Activated CD8-positive, alpha-beta memory T cell treated with anti-CD3 and anti-CD28 coated beads for 1 hour (primary cell): Measurements from ENCODE around the gene PSMB5.

Source experiments
- DNase-seq, 2 donors: peaks; one replicate each; pipeline ENCODE4 v3.0.0-alpha.2; 2020; ENCODE audit warnings: low read depth in 1 of 2; ENCODE audit errors: extremely low read depth in 1 of 2

The PSMB5 gene

DNA sequence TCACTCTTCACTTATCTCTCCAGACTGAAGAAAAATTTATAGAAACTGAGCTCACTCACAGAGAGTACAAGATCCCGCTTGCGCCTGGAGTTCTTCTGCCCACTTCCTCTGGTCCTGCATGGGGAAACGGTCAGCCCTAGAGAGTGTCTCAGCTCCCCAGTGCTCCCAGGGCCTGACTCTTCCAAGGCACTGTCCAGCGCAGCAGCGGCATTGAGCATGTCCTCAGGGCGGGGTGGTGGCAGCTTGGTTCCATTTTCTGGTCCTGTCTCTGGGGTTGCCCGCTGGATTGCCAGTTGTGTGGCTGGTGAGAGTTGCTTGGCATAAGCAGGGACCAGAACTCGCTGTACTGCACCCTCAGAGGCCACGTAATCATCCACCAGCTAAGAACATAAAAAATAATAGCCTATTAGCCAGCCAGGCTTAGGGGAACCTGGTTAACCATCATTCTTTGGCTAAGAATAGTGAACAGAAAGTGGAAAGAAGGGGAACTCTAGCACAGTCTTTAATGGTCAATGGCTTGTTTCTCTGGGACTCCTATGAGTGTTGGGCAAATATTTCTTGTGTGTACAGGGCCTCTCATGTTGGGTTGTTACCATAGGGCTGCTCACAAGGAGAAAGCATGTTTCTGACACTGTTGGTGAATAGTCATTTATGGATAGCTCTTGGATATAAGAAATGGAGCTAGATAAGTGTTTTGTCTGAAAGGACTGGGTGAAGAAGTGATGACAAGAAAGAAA, 38.6 kb downstream of the PSMB5 start:
- DNase-seq, result no peak

DNA sequence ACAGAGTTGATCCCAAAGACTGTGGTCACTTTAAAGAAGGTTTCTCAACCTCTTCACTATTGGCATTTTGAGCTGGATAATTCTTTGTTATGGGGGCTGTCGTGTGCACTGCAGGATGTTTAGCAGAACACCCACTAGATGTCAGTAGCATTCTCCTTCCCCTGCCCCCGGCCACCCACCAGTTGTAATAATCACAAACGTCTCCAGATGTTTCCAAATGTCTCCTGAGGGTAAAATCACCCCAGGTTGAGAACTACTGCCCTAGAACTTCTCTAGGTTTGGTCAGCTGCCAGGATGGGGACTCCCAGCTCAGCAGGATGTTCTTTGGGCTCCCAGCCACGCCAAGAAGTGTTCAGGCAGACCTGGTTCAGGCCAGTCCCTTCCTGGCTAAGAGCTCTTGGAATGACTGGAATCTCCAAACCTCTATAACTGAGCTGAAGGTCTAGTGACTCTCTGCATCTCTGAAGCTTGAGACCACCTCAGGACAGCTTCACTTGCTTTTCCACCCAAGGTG, 39.9 kb downstream of the PSMB5 start:
- DNase-seq, result no peak

DNA sequence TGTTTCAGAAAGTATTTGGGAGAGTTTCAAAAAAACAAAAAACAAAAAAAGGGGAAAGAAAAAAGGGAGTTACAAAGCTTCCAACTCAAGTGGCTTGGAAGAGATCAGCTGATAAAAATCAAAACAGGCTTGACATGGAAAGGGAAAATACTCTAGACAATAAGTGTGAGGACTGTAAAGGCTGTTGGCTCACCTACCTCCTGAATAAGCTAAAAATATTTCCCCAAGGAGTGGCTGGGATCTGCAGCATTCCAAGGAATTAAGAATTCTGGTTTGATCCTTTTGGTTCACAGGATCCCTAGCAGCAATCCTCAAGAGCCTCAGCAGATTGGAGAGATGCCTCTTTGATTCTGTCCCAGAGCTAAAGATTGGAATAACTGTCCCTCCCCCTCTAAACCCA, 41.2 kb downstream of the PSMB5 start:
- no peak for DNase-seq

DNA sequence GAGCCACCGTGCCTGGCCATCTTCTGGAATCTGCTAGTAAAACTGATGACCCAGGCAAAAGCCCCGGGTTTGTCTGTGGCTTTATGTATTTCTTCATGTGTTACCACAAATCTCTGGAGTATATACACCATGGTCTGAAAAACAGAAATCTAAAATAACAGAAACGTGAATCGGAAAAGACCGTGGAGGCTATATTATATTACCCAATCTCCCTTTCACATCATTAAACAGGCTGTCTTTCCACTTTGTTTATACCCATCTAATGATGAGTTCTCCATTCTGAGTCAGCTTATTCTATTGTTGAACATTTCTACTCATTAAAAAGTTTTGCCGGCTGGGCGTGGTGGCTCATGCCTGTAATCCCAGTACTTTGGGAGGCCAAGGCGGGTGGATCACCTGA, 42.8 kb downstream of the PSMB5 start:
- no peak for DNase-seq

DNA sequence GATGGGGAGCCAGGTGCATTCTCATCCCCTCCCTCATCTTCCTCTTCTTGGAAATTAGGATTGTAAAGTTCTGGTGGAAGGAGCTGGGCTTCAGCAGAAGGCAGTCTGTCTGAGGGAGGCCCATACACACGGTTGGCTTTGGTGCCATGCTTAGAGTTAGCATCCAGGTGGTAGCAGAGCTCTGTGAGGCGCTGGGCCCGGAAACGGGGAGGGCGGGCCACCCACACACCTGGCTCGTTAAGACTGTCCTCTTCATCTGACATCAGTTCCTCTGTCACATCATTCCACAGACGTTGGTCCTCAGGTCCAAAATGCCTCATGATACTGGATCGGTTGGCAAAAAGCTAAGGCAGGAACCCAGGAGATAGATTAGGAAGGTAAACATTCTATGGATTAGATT, 47.4 kb downstream of the PSMB5 start:
- DNase-seq, result no peak

DNA sequence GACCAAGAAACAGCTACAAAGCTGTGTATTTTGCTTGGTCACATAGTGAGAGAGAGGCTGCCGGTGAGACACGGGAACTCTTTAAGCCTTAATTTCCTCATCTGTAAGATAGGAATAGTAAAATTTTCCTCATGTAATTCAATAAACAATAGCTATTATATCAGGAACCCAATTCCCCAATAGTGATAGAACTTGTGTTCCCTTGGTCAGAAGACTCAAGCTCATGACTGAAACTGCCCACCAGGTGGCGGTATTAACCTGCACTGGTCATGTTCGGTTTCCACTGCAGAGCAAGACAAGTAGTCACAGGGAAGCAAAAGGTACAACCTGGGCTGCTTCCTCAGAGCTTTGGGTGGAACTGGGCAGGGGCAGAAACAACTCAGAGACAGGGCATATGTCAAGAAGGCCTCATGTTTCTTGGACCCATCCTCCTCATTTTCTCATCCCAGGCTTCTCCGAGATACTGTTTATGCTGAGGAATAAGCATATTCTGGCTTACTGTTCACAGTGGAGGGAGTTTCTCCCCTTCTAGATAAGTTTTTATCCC, 48.1 kb downstream of the PSMB5 start:
- peak; percentile 79 to 82 for DNase-seq

DNA sequence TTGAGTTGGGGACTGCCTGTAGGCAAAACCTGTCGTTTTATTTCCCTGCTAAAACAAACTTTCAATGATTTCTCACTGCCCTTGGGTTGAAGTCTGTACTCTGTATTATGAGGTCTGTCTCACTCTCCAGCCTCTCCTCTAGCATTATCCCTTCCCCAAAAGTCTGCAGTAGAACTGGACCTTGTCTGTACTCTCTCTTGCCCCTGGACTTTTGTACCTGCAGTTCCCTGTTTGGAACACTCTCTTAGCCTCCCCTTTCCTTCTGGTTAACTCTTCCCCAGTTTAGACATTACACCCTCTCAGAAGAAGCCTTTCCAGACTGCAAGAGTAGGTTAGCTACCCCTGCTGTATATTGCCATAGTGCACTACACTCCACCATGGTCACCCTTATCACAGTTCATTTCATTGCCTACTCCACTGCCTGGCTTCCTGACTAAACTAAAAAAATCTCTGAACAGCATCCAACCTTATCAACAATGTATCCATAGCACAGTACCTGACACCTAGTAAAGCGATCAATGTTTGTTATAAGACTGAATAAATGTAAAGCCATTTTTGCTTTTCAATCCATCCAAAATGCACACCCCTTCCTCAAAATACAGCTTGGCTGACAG, 48.7 kb downstream of the PSMB5 start:
- no peak for DNase-seq

DNA sequence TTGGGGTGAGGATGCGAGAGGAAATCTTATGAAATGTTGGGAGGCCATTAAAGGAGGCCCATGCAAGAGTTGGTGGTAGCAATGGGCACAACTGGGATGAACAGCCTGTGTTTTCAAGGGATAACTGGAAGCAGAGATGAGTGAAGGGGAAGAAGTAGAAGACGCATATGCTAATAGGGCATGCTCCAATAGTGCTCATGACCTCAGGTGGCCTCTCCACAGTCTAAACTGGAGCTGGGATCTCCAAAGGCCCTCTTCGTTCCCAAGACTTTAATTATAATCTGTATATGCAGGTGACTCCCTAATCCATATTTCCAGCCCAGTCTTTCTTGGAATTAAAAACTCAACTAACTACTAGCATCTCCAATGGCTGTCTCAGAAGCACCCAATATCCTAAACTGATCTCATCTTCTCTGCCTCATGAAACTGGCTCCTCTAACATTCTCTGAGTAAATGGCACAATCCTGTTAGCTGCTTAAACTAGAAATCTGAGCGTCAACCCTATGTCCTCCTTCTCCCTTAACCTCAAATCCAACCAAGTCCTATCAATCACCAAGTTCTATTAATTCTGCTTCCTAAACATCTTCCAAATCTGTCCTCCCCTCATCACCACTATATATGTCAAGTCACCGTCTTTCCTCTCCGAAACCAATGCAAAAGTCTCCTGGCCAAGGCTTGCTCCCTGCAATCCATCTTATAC, 49.6 kb downstream of the PSMB5 start:
- DNase-seq, result no peak

DNA sequence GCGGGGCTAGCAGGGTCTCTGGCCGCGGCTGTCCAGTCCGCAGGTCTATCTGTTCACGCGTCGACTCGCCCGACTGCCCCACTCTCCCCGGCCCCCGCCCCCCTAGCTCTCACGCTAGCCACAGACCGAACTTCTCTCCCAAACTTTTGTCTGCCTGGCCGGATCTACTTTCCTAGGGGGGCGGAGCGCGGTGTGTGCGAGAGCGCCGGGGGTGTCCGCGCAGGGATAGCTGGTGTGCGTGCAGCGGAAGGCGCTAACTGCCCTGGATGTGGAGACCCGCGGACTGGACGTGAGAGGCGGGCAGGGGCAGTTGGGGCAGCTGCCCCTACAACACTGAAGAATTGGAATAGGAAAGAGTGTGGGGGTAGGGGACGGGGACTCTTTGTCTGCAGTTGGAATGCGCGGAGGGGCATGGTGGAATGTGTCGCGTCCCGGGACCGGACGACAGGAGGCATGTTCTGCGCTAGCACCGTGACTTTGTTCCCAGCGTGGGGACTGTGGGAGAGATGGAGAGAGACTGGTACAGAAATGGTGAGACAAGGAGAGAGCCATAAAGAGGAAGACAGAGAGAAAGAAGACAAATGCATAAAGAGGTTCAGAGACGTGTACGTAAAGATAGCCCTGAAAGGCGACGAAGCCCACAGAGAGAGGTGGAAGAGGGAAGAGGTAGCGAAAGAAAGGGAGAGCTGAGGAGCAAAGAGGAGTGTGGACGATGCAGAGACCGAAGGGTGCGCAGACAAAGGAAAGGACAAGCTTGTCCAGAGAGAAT, 52.0 kb downstream of the PSMB5 start, which contains the start of gene AJUBA:
TSS of gene AJUBA (minus strand) at position 75 of the 769 bp plus-strand sequence. CDS start 285 bp downstream, outside the sequence.
- DNase-seq, result peak; percentile 33 to 60

DNA sequence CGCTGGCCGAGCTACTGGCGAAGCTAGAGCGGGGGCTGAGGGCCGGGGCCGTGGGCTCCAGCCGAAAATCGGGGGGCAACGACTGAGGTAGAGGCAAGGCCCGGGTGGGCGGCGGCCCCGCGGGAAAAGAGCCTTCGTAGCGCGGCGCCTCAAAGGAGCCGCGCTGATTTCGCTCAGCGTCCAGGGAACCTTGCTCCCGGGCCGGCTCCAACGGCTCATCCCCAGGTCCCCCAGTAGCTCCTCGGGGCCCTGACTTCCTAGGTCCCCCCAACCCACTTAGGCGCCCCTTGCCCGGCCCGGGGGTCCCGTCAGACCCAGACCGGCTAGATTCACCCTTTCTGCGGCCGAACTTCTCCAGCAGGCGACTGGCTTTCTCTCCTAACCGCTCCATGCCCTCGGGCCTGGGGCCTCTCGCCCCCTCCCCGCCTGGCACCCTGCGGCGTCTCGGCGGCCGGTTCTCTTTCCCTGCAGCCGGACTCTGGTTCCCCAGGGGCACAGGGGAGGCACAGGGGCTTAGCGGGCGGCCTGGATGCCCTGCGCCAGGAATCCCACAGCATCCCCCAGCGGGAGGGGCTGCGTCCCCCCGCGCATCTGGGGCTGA, 52.7 kb downstream of the PSMB5 start:
- DNase-seq, result no peak

DNA sequence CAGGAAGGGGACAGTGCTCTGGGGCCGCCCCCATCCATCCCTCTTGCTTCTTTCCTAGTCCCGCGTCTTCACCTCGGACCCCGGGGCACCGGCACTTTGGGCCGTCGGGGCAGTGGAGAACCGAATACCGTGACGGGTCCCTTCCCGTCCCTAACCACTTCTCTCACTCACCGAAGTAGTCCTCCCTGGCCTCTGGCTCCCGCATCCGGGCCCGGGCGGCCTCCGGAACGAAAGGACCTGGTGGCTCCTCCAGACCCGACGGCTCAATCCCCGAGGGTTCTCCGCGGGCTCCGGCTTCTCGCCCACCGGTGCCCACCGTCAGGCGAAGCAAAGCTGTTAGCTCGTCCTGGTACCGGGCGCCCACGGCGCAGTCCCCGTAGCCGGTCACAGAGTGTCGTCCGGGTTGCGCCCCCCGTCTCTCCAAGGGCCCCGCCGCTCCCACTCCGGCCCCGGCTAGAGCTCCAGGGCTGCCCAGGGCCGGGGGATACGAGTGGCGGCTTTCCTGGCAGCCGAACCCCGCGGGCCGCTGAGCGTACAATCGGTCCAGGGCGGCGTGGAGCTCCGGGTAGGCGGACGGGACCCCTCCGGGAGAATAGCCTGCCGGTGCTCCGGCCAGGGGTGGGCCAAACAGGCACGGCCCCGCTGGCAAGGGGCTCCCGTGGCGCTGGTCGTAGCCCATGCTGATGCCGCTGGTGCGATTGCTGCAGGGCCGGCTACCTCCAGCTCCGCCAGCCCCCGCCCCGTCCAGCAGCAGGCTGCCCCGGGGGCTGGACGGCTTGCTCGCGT, 53.4 kb downstream of the PSMB5 start:
- DNase-seq, result no peak

DNA sequence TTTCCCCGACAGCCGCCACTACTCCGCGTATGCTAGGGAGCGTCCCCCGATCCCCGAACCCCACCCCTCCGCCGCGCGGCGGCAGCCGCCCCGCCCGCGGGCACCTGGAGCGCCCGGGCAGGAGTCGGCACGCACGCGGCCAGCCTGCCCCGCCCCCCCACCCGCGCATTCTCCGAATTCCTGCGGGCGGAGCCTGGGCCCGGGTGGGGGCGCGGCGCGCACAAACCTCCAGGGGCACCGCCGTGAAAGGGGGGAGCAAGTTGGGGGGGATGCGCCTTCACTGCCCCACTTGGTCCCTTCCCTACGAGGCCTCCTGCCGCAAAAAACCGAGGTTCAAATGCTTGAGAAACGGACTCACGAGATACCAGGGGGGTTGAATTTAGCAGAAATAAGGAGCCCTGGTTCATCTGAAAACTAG, 54.0 kb downstream of the PSMB5 start:
- DNase-seq, result no peak

DNA sequence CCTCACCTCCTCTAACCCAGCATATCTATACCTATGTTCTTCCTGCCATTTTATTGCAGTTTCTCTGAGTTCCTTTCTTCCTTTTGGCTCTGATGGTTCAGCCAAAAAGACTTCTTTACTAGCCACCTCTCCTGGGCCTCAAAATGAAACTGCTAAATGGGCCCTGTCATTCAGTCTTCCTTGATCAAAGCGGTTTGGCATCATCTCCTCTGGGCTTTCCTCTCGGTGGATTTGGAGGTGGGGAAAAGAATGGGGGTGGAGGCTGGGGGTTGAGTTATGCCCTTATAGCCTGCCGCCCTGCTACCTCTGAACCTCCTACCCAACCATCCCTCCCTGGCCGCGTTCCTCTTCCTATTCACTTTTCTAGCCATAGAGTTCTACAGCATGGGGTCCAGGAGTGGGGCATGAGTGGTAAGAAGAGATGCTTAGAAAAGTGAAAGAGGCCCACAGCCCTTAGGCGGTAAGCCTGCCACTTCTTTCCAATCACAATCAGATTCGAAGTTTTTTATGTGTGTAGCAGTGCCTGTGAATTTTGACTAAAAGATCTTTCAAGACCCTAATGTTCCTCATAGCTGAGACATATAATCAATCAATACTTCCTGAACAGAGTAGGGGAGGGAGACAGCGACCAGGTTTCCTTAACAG, 54.8 kb downstream of the PSMB5 start:
- DNase-seq, result no peak

DNA sequence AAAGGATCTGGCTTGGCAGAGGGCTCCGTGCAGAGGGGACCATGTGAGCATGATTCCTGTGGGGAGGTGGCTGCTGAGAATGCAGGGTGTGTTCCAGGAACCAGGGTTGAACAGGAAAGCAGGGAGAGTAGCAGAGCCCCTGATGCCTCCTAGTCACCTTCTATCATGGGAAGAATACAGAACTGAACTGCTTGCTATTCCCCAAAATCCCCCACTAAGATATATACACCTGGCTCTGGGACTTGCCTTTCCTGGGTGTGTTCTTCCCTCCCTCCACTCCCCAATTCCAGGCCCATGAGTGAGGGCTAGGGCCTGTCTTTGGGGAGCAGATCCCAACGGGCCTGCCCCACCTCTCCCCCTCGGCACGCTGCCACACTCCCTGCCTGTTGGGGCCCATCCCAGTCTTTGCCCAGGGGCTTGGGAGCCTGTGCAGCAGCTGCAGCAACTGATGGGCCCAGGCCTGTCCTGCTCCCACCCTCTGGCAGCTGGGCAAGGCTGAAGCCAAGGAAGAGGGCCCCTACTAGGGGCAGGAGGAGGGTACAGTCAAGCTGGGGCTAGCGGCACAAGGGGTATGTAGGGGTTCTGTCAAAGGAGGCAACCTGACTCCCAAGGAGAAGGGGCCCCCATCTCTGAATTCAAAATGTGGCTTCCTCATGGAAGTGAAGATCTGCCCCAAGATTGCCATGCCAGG, 55.6 kb downstream of the PSMB5 start:
- no peak for DNase-seq

DNA sequence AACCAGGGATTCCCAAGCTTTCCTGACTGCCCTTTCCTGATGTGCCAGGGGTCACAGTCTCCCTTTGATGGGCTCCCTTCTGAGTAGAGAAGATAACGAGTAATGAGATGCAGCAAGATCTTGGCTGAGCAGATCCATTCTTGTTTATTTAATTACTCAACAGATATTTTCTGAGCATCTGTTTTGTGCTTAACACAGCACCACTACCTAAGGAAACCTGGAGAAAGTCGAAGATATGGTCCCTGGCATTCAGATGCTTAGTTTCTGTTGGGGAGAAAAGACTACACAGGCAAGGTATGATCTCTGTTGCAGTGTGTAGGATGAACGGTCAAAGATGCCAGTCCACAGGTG, 56.2 kb downstream of the PSMB5 start:
- DNase-seq, result no peak

DNA sequence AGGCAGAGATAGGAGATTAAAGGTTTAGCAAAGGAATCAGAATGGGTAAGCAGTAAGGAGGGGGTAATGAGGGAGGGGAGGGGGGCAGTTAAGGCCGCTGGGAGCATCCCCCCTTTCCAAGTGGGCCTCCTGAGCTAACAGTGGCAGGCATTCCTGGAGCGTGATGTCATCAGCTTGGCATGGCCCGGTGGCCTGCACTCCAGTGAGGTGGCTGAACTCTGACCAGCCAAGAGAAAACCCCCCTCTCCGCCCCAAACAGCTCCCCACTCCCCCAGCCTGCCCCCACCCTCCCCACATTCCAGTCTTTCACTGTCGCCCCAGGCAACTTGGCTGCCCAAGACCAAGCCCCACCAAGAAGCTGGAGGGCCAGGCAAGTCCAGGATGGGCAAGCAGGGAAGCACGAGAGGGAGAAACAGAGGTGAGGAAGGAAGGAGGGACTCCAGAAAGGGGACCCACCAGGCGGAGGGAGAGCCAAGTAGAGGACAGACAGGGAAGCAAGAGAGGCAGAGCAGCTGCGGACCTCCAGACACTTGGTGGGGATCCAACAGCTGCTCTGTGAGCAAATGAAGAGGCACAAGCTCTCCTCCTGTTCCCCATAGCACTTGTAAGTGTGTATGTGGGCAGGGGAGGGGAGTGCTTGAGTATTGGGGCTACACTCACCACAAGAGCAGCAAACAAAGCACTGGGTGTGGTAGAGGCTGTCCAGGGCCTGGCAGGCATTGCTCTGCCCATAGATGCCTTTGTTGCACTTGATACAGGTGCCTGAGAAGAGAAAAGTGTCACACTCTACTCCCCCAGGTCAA, 56.8 kb downstream of the PSMB5 start:
- DNase-seq, result no peak

DNA sequence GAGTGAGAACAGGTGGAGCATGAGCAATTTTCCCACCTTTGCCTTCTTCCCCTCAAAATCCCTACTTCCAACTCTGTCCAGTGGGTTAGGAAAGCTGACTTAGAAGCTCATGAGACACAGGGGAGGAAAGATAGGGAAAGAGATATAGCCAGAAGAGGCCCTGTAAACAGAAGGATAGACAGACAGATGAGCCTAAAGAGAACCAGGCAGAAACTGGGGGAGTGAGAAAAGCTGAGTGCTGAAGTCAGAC, 57.3 kb downstream of the PSMB5 start:
- DNase-seq, result no peak
